GM10847 (cell line): ENCODE data around the gene LRRFIP1.

ENCODE experiments used
- POLR2A ChIP-seq: IDR thresholded peaks from 2 replicates; pipeline ENCODE4 v1.6.1; 2011; ENCODE audit not compliant: insufficient read length; ENCODE audit errors: extremely low read depth

Gene LRRFIP1

GRCh38 chr2:237642038-237642734 lies 14.8 kb downstream of the LRRFIP1 start:
- TF ChIP-seq POLR2A: no peak

GRCh38 chr2:237643066-237643465 lies 15.7 kb downstream of the LRRFIP1 start:
- TF ChIP-seq POLR2A: no peak

- TF ChIP-seq POLR2A: no peak
Observed at GRCh38 chr2:237643582-237644380, 16.4 kb downstream of the LRRFIP1 start.

GRCh38 chr2:237644381-237644703 lies 17.0 kb downstream of the LRRFIP1 start:
- TF ChIP-seq POLR2A: no peak

GRCh38 chr2:237645261-237645660 lies 17.9 kb downstream of the LRRFIP1 start:
- TF ChIP-seq POLR2A: no peak

GRCh38 chr2:237647176-237648015 lies 20.0 kb downstream of the LRRFIP1 start:
- TF ChIP-seq POLR2A: no peak

- no peak for TF ChIP-seq POLR2A
Observed at GRCh38 chr2:237648016-237648381, 20.6 kb downstream of the LRRFIP1 start.

GRCh38 chr2:237649541-237650454 lies 22.4 kb downstream of the LRRFIP1 start:
- no peak for TF ChIP-seq POLR2A

GRCh38 chr2:237650455-237650850 lies 23.1 kb downstream of the LRRFIP1 start:
- no peak for TF ChIP-seq POLR2A

- TF ChIP-seq POLR2A: no peak
Observed at GRCh38 chr2:237651761-237652160, 24.4 kb downstream of the LRRFIP1 start.

- no peak for TF ChIP-seq POLR2A
Observed at GRCh38 chr2:237652181-237652580, 24.8 kb downstream of the LRRFIP1 start.

- TF ChIP-seq POLR2A: no peak
Observed at GRCh38 chr2:237652854-237653253, 25.5 kb downstream of the LRRFIP1 start.

- no peak for TF ChIP-seq POLR2A
Observed at GRCh38 chr2:237653776-237654558, 26.6 kb downstream of the LRRFIP1 start.

GRCh38 chr2:237657063-237657462 lies 29.7 kb downstream of the LRRFIP1 start:
- TF ChIP-seq POLR2A: no peak

- TF ChIP-seq POLR2A: no peak
Observed at GRCh38 chr2:237660381-237660900, 33.1 kb downstream of the LRRFIP1 start.
